Measurements from ENCODE around the gene RALGPS2.

RALGPS2 gene

DNA sequence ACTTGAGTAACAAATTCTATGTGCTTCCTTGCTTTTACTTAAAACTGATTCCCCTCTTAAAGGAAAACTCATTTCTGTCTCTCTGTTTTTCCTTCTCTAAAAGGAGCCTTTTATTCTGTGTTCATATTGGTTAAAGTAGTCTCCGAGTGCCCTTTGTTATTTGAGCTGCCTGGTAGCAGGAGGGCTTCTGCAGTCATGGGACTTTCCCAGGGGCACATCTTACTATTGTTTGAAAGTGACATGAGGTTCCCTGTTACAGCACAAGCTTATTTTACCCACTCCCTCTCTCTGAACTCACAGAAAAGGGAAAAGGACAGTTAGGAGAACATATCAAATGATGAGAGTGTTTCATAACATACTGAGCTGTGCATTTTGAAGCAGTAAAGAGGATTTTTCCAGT, 203.9 kb downstream of the RALGPS2 start:
- DNase-seq (ENCODE audit: low read depth): peak; percentile 40
- TF ChIP-seq MYC (IDR thresholded peaks at IDR 0.05; ENCODE audit: low read depth, low read length) (no peak), POLR2A (IDR thresholded peaks at IDR 0.05; ENCODE audit: extremely low read depth, insufficient read length) (no peak)
- TF ChIP-seq, protein P1, sequence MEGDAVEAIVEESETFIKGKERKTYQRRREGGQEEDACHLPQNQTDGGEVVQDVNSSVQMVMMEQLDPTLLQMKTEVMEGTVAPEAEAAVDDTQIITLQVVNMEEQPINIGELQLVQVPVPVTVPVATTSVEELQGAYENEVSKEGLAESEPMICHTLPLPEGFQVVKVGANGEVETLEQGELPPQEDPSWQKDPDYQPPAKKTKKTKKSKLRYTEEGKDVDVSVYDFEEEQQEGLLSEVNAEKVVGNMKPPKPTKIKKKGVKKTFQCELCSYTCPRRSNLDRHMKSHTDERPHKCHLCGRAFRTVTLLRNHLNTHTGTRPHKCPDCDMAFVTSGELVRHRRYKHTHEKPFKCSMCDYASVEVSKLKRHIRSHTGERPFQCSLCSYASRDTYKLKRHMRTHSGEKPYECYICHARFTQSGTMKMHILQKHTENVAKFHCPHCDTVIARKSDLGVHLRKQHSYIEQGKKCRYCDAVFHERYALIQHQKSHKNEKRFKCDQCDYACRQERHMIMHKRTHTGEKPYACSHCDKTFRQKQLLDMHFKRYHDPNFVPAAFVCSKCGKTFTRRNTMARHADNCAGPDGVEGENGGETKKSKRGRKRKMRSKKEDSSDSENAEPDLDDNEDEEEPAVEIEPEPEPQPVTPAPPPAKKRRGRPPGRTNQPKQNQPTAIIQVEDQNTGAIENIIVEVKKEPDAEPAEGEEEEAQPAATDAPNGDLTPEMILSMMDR (IDR thresholded peaks at IDR 0.05; ENCODE audit: low read depth, low read length): no peak
- no peak overlapping the region for H3K4me3 ChIP-seq (ENCODE audit: low read depth, low read length)

DNA sequence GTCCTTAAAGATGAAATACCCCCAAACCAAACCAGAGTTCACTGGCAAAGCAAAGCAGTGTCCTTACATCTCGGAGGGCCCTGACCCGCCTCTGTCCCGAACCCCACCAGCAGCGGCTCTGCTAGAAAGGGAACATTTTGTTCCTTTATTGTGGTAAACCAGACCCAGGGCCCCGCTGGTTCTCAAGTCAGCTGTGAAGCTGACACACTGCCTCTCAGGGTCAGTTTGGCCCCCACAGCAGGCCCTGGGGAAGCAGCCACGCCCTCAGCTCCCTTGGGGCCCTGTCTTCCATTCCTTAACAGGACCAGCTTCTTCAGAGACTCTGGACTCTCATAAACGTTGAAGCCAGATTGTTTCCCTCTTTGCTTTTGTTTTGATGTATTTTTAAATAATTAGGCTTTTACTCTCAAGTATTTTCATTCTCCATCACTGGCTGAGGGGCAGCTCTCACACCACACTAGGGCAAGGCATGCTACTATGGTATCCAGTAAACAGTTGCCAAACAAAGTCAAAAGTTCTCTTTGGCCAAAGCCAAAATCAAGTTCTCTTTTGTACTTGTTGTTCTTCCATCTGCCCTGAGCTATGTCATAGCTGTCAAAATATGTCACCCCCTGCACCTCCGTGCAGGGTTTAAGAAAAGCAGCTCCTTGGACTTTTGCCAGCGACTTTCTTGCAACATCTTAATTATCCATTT, 207.0 kb downstream of the RALGPS2 start:
- no peak overlapping the region for H3K4me3 ChIP-seq (ENCODE audit: low read depth, low read length)
- TF ChIP-seq, protein P2, sequence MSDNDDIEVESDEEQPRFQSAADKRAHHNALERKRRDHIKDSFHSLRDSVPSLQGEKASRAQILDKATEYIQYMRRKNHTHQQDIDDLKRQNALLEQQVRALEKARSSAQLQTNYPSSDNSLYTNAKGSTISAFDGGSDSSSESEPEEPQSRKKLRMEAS (IDR thresholded peaks at IDR 0.05; ENCODE audit: low read depth, low read length): peak; percentile 16; the same call in 1 of the 2 replicates
- TF ChIP-seq MYC (IDR thresholded peaks at IDR 0.05; ENCODE audit: low read depth, low read length): no peak; the same call in 1 of the 2 replicates
- peak; percentile 93 for DNase-seq (ENCODE audit: low read depth)

DNA sequence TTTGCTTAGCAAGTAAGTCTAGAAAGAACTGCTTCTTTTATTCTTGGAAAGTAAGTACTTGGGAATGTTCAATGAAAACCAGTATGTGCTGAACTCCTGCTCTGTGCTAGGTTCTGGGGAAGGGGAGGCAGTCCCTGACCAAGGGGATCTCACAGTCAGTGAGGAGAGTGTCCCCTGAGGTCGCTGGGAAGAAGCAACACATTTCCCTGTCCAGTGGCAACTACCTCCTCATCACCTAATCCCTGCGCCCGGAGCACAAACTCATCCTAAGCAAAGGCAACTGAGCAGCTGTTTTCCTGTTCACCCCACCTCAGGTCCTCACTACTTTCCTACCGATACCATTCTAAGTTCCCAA, 207.5 kb downstream of the RALGPS2 start:
- DNase-seq (ENCODE audit: low read depth): no peak

GRCh38 chr1:178933105-178933561, 208.1 kb downstream of the RALGPS2 start:
- DNase-seq (ENCODE audit: low read depth): peak; percentile 47
- no peak for TF ChIP-seq POLR2A (IDR thresholded peaks at IDR 0.05; ENCODE audit: extremely low read depth, insufficient read length)
- TF ChIP-seq, protein P2 (IDR thresholded peaks at IDR 0.05; ENCODE audit: low read depth, low read length): no peak
- TF ChIP-seq, protein P1 (IDR thresholded peaks at IDR 0.05; ENCODE audit: low read depth, low read length): no peak
- TF ChIP-seq MYC (IDR thresholded peaks at IDR 0.05; ENCODE audit: low read depth, low read length): no peak
- H3K4me3 ChIP-seq (ENCODE audit: low read depth, low read length): no peak overlapping the region

More for the DNA sequence above, 207.5 kb downstream of the RALGPS2 start:
- TF ChIP-seq, protein P2 (IDR thresholded peaks at IDR 0.05; ENCODE audit: low read depth, low read length): no peak
- TF ChIP-seq, protein P1 (IDR thresholded peaks at IDR 0.05; ENCODE audit: low read depth, low read length): no peak
- no peak for TF ChIP-seq POLR2A (IDR thresholded peaks at IDR 0.05; ENCODE audit: extremely low read depth, insufficient read length)
- TF ChIP-seq MYC (IDR thresholded peaks at IDR 0.05; ENCODE audit: low read depth, low read length): no peak
- H3K4me3 ChIP-seq (ENCODE audit: low read depth, low read length): no peak overlapping the region

DNA sequence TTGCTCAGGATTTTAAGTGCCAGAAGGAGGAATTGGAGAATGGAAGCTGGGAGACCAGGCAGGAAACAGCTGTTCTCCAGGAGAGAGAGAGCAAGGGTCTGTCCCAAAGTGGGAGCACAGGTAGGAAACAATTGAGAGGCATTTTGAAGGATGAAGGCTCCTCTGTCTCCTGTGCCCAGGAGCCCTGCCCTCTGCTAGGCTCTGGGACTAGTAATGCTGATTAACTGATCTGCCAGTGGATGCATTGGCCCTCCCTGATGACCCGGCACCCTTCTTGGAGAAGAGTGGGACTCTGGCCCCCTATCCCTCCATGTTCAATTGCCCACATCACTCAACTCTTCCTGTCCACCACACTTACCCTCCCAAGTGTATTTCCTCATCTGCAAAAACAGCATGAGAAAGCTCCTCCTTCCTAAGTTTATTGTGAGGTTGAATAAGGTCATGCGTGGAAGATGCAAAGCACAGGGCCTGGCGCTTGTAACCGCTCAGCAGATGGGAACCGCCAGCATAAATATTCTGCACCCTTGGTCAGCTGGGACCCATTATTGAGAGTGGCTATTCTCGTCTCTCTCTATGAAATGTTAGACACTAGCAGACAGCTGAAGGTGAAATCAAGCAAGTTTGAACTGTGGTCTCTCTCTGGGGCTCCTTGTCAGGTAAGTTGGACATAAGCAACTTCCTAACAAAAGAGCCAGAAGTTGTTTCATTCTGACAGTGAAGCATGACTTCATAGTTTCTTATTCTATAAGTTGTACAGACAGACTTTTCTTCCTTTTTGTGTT, 208.9 kb downstream of the RALGPS2 start:
- DNase-seq (ENCODE audit: low read depth): peak; percentile 95
- peak overlapping the region; percentile 49 for H3K4me3 ChIP-seq (ENCODE audit: low read depth, low read length)
- peak; percentile 89 for TF ChIP-seq MYC (IDR thresholded peaks at IDR 0.05; ENCODE audit: low read depth, low read length)
- TF ChIP-seq POLR2A (IDR thresholded peaks at IDR 0.05; ENCODE audit: extremely low read depth, insufficient read length): peak; percentile 38
- TF ChIP-seq, protein P2 (IDR thresholded peaks at IDR 0.05; ENCODE audit: low read depth, low read length): peak; percentile 79
- TF ChIP-seq, protein P1 (IDR thresholded peaks at IDR 0.05; ENCODE audit: low read depth, low read length): no peak

DNA sequence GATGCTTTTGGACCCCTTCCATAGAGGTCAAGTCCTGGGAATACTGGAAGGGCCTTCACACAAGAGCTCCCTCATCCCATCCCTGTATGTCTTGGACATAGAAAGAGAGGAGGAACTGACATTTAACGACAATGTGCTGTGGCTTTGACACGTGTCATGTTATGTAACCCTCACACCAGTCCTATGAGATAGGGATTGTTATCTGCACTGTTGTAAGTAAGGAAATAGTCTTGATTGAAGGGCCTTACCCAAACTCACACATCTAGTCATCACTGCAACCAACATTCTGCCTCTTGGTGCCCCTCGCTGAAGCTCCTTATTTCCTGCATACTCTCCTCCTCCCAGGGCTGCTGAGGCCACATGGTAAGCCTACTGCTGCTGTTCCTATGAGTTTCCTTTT, 209.5 kb downstream of the RALGPS2 start:
- peak; percentile 99 for TF ChIP-seq MYC (IDR thresholded peaks at IDR 0.05; ENCODE audit: low read depth, low read length)
- peak; percentile 36 for TF ChIP-seq POLR2A (IDR thresholded peaks at IDR 0.05; ENCODE audit: extremely low read depth, insufficient read length)
- TF ChIP-seq, protein P2 (IDR thresholded peaks at IDR 0.05; ENCODE audit: low read depth, low read length): peak; percentile 99
- TF ChIP-seq, protein P1 (IDR thresholded peaks at IDR 0.05; ENCODE audit: low read depth, low read length): no peak
- DNase-seq (ENCODE audit: low read depth): peak; percentile 97
- peak overlapping the region; percentile 53 for H3K4me3 ChIP-seq (ENCODE audit: low read depth, low read length)

All from NB4 (cell line).